ENCODE results near the gene ST7. TPM values are rescaled to one million over a fixed set of nuclear protein-coding genes. Genes with fewer than 3 reads are reported as not detected.

ST7 gene
- total and polyA plus RNA-seq, 2 of the 13 experiments (the other 11 are each of a cell fraction or from before 2014, with no cell fraction given) = 17.3 to 23.5 TPM

- no peak for TF ChIP-seq ZNF646 (CRISPR knock-in tag; IDR thresholded peaks at IDR 0.05)
- TF ChIP-seq MTF1 (CRISPR knock-in tag; IDR thresholded peaks at IDR 0.05) = no peak
- TF ChIP-seq ZFP62 (CRISPR knock-in tag; IDR thresholded peaks at IDR 0.05) = no peak
- no peak for TF ChIP-seq RFXANK (CRISPR knock-in tag; IDR thresholded peaks at IDR 0.05)
- no peak for TF ChIP-seq CHD2 (IDR thresholded peaks at IDR 0.05; ENCODE audit: low read depth, low read length)
These were observed 324.3 kb downstream of the ST7 start (continued) for GRCh38 chr7:117277576-117277975.

GRCh38 chr7:117278040-117278439 is 324.7 kb downstream of the ST7 start:
- Histone ChIP-seq H3K27ac (ENCODE audit: extremely low read length, insufficient read depth, low read length) (no peak overlapping the region), H4K20me1 (ENCODE audit: insufficient read depth, low read length) (no peaks in the 10 kb centered on the region), H2AFZ (ENCODE audit: low read length) (no peak overlapping the region), H3K4me2 (ENCODE audit: low read depth, low read length) (no peak overlapping the region), H3K4me1 (ENCODE audit: insufficient read depth, low read length) (no peaks in the 10 kb centered on the region), H3K27me3 (ENCODE audit: control insufficient read depth in 1 of 2, insufficient read depth in 2 of 2, low read length in 2 of 2) (peaks cover 0 to 26% of the 10 kb centered on the region in 2 experiments; a peak in 3 of 5 replicates), H3K9ac (ENCODE audit: insufficient read depth, low read depth, low read length) (no peak overlapping the region), H3K4me3 (replicated peaks in 1 of 3; ENCODE audit: insufficient read depth in 1 of 3, low read depth in 2 of 3, low read length in 3 of 3) (no peak overlapping the region), H3K79me2 (ENCODE audit: insufficient read depth, low read length) (no peaks in the 10 kb centered on the region), H3K36me3 (replicated peaks in 1 of 2; ENCODE audit: control insufficient read depth in 1 of 2, insufficient read depth in 2 of 2, low read length in 2 of 2) (no peaks in the 10 kb centered on the region), H3K9me3 (ENCODE audit: low read length) (no peaks in the 10 kb centered on the region)
- FAIRE-seq (no peak), DNase-seq (ENCODE audit: low spot score) (no peak), ATAC-seq (no peak)
- intact Hi-C loops (cut with micrococcal nuclease; ENCODE audit: unreplicated experiment) (no loop called here), in situ Hi-C loops (cut with HindIII; ENCODE audit: extremely low pct_ligation_motif_present, low pct_unique_long_range_greater_than_20kb) (no loop called here)
- TF ChIP-seq NCOA1 (CRISPR knock-in tag; IDR thresholded peaks at IDR 0.05) (no peak), ZNF782 (CRISPR knock-in tag; IDR thresholded peaks at IDR 0.05; ENCODE audit: borderline replicate concordance) (no peak), NCOA2 (CRISPR knock-in tag; IDR thresholded peaks at IDR 0.05) (no peak), ZNF891 (CRISPR knock-in tag; IDR thresholded peaks at IDR 0.05) (no peak), MAFF (IDR thresholded peaks at IDR 0.05; ENCODE audit: low read depth, low read length) (no peak), ZSCAN9 (CRISPR knock-in tag; IDR thresholded peaks at IDR 0.05; ENCODE audit: borderline replicate concordance) (no peak), NFE2L2 (IDR thresholded peaks at IDR 0.05; ENCODE audit: low read length) (no peak), PAF1 (CRISPR knock-in tag; IDR thresholded peaks at IDR 0.05) (no peak), RARA (CRISPR knock-in tag; IDR thresholded peaks at IDR 0.05) (no peak)
- TF ChIP-seq, protein P1, sequence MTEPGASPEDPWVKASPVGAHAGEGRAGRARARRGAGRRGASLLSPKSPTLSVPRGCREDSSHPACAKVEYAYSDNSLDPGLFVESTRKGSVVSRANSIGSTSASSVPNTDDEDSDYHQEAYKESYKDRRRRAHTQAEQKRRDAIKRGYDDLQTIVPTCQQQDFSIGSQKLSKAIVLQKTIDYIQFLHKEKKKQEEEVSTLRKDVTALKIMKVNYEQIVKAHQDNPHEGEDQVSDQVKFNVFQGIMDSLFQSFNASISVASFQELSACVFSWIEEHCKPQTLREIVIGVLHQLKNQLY (CRISPR knock-in tag; IDR thresholded peaks at IDR 0.05) = no peak
- no TSS peak for BruUV-seq (replicated peaks)
- WGBS (ENCODE audit: low lambda C conversion rate) = 42% methylated on average over 7 of the region's 10 CpGs
- ChIA-PET POLR2A (no interaction called here), CTCF (ENCODE audit: low intra/inter-chr PET ratio, low total read pairs) (no interaction called here)
